Activated naive CD8-positive, alpha-beta T cell (primary cell): ENCODE data around the gene FSTL5.
A peak's percentile ranks its signal among the peaks of the same experiment; 100 is the strongest.
"Not testable (repeated sequence)": the region's sequence is repeated elsewhere in the genome, so short reads cannot be mapped to it uniquely, and the experiment has no call there.

ENCODE experiments used
- H3K27ac Mint-ChIP-seq: one replicate; pipeline ENCODE4 v1.8.0; 2021; ENCODE audit warnings: mixed read lengths
- H3K27me3 Mint-ChIP-seq: one replicate; pipeline ENCODE4 v1.8.0; 2021; ENCODE audit warnings: mixed read lengths
- H3K36me3 Mint-ChIP-seq: one replicate; pipeline ENCODE4 v1.8.0; 2021; ENCODE audit warnings: mixed read lengths
- H3K4me1 Mint-ChIP-seq: one replicate; pipeline ENCODE4 v1.8.0; 2021; ENCODE audit warnings: low read depth, mixed read lengths
- H3K4me3 Mint-ChIP-seq: one replicate; pipeline ENCODE4 v1.8.0; 2021; ENCODE audit warnings: mild to moderate bottlenecking, mixed read lengths
- H3K9me3 Mint-ChIP-seq: one replicate; pipeline ENCODE4 v1.8.0; 2021; ENCODE audit warnings: low read depth, mixed read lengths

The FSTL5 gene

GRCh38 chr4:162163892-162164759 lies at the start of gene FSTL5:
TSS of gene FSTL5 (minus strand) at chr4:162164000. CDS start at chr4:162111396, 52,604 bp downstream.
- no peaks in the 10 kb centered on the region for H3K36me3 Mint-ChIP-seq
- H3K4me3 Mint-ChIP-seq, result peak within 1 kb of the TSS; percentile 38

GRCh38 chr4:162209706-162210105 lies 45.9 kb upstream of the FSTL5 start:
- H3K36me3 Mint-ChIP-seq, result no peaks in the 10 kb centered on the region
- H3K4me3 Mint-ChIP-seq, result no peak overlapping the region
- no peaks in the 10 kb centered on the region for H3K27me3 Mint-ChIP-seq
- H3K9me3 Mint-ChIP-seq, result no peaks in the 10 kb centered on the region
- H3K4me1 Mint-ChIP-seq, result no peaks in the 10 kb centered on the region
- H3K27ac Mint-ChIP-seq, result no peak overlapping the region

More at GRCh38 chr4:162163892-162164759, at the start of gene FSTL5:
- Mint-ChIP-seq H3K4me1 (peaks cover 1% of the 10 kb centered on the region), H3K9me3 (no peaks in the 10 kb centered on the region), H3K27me3 (peaks cover 4% of the 10 kb centered on the region), H3K27ac (no peak within 1 kb of the TSS)

- not testable (repeated sequence) for H3K27me3 Mint-ChIP-seq, H3K27ac Mint-ChIP-seq, H3K4me1 Mint-ChIP-seq, H3K36me3 Mint-ChIP-seq, H3K4me3 Mint-ChIP-seq, H3K9me3 Mint-ChIP-seq
Observed at GRCh38 chr4:162203478-162203877, 39.7 kb upstream of the FSTL5 start.

- H3K36me3 Mint-ChIP-seq, result no peaks in the 10 kb centered on the region
- no peak overlapping the region for H3K27ac Mint-ChIP-seq
- no peaks in the 10 kb centered on the region for H3K27me3 Mint-ChIP-seq
- H3K4me1 Mint-ChIP-seq, result no peaks in the 10 kb centered on the region
- H3K9me3 Mint-ChIP-seq, result peaks cover 2% of the 10 kb centered on the region
- no peak overlapping the region for H3K4me3 Mint-ChIP-seq
Observed at GRCh38 chr4:162201673-162202072, 37.9 kb upstream of the FSTL5 start.

- Mint-ChIP-seq H3K27ac (no peak overlapping the region), H3K9me3 (peaks cover 7% of the 10 kb centered on the region), H3K27me3 (no peaks in the 10 kb centered on the region), H3K4me1 (no peaks in the 10 kb centered on the region), H3K36me3 (no peaks in the 10 kb centered on the region), H3K4me3 (no peak overlapping the region)
Observed at GRCh38 chr4:162170509-162170908, 6.7 kb upstream of the FSTL5 start.

GRCh38 chr4:162164906-162165510 lies 1.2 kb upstream of the FSTL5 start:
- no peaks in the 10 kb centered on the region for H3K36me3 Mint-ChIP-seq
- peaks cover 1% of the 10 kb centered on the region for H3K4me1 Mint-ChIP-seq
- no peak overlapping the region for H3K4me3 Mint-ChIP-seq
- peaks cover 4% of the 10 kb centered on the region for H3K27me3 Mint-ChIP-seq
- no peaks in the 10 kb centered on the region for H3K9me3 Mint-ChIP-seq
- no peak overlapping the region for H3K27ac Mint-ChIP-seq

- Mint-ChIP-seq H3K27me3 (peaks cover 4% of the 10 kb centered on the region), H3K9me3 (no peaks in the 10 kb centered on the region), H3K36me3 (no peaks in the 10 kb centered on the region), H3K4me1 (peaks cover 1% of the 10 kb centered on the region), H3K4me3 (no peak overlapping the region), H3K27ac (no peak overlapping the region)
Observed at GRCh38 chr4:162162672-162163071, 1.1 kb downstream of the FSTL5 start.

- H3K27ac Mint-ChIP-seq, result no peak overlapping the region
- H3K27me3 Mint-ChIP-seq, result no peaks in the 10 kb centered on the region
- no peaks in the 10 kb centered on the region for H3K4me1 Mint-ChIP-seq
- H3K4me3 Mint-ChIP-seq, result no peak overlapping the region
- no peaks in the 10 kb centered on the region for H3K36me3 Mint-ChIP-seq
- no peaks in the 10 kb centered on the region for H3K9me3 Mint-ChIP-seq
Observed at GRCh38 chr4:162157241-162157640, 6.6 kb downstream of the FSTL5 start.

GRCh38 chr4:162154862-162155540 lies 8.8 kb downstream of the FSTL5 start:
- H3K27ac Mint-ChIP-seq, result no peak overlapping the region
- H3K9me3 Mint-ChIP-seq, result no peaks in the 10 kb centered on the region
- no peaks in the 10 kb centered on the region for H3K27me3 Mint-ChIP-seq
- no peaks in the 10 kb centered on the region for H3K36me3 Mint-ChIP-seq
- H3K4me3 Mint-ChIP-seq, result no peak overlapping the region
- no peaks in the 10 kb centered on the region for H3K4me1 Mint-ChIP-seq

GRCh38 chr4:162151850-162152249 lies 11.9 kb downstream of the FSTL5 start:
- Mint-ChIP-seq H3K27ac (no peak overlapping the region), H3K27me3 (no peaks in the 10 kb centered on the region), H3K9me3 (no peaks in the 10 kb centered on the region), H3K36me3 (no peaks in the 10 kb centered on the region), H3K4me1 (no peaks in the 10 kb centered on the region), H3K4me3 (no peak overlapping the region)

- Mint-ChIP-seq H3K4me3 (no peak overlapping the region), H3K27ac (no peak overlapping the region), H3K4me1 (no peaks in the 10 kb centered on the region), H3K27me3 (no peaks in the 10 kb centered on the region), H3K9me3 (no peaks in the 10 kb centered on the region), H3K36me3 (no peaks in the 10 kb centered on the region)
Observed at GRCh38 chr4:162151386-162151785, 12.4 kb downstream of the FSTL5 start.

- no peaks in the 10 kb centered on the region for H3K4me1 Mint-ChIP-seq
- H3K27ac Mint-ChIP-seq, result no peak overlapping the region
- H3K4me3 Mint-ChIP-seq, result no peak overlapping the region
Observed at GRCh38 chr4:162149644-162150043, 14.2 kb downstream of the FSTL5 start.

GRCh38 chr4:162140051-162140683 lies 23.6 kb downstream of the FSTL5 start:
- no peak overlapping the region for H3K4me3 Mint-ChIP-seq
- H3K4me1 Mint-ChIP-seq, result no peaks in the 10 kb centered on the region
- H3K27ac Mint-ChIP-seq, result no peak overlapping the region
- H3K27me3 Mint-ChIP-seq, result no peaks in the 10 kb centered on the region
- no peaks in the 10 kb centered on the region for H3K36me3 Mint-ChIP-seq
- peaks cover 19% of the 10 kb centered on the region for H3K9me3 Mint-ChIP-seq

More at GRCh38 chr4:162149644-162150043, 14.2 kb downstream of the FSTL5 start:
- Mint-ChIP-seq H3K9me3 (no peaks in the 10 kb centered on the region), H3K36me3 (no peaks in the 10 kb centered on the region), H3K27me3 (no peaks in the 10 kb centered on the region)

GRCh38 chr4:162139412-162139811 lies 24.4 kb downstream of the FSTL5 start:
- Mint-ChIP-seq H3K27me3 (no peaks in the 10 kb centered on the region), H3K36me3 (no peaks in the 10 kb centered on the region), H3K4me3 (no peak overlapping the region), H3K27ac (no peak overlapping the region), H3K4me1 (no peaks in the 10 kb centered on the region), H3K9me3 (peaks cover 19% of the 10 kb centered on the region)

- H3K4me1 Mint-ChIP-seq, result no peaks in the 10 kb centered on the region
- H3K9me3 Mint-ChIP-seq, result peaks cover 5% of the 10 kb centered on the region
- H3K27me3 Mint-ChIP-seq, result no peaks in the 10 kb centered on the region
- H3K36me3 Mint-ChIP-seq, result no peaks in the 10 kb centered on the region
- no peak overlapping the region for H3K27ac Mint-ChIP-seq
- no peak overlapping the region for H3K4me3 Mint-ChIP-seq
Observed at GRCh38 chr4:162131256-162131655, 32.5 kb downstream of the FSTL5 start.
